ENCODE data around the gene C1QTNF5. TPM values are rescaled to one million over a fixed set of nuclear protein-coding genes. Genes with fewer than 3 reads are reported as not detected.

Gene C1QTNF5
- total RNA-seq, 5 donors from 2014 or later (not counting 1 experiment from before 2014, with no cell fraction given) = not detected

GRCh38 chr11:119373059-119373920 is 32.6 kb upstream of the C1QTNF5 start:
- Histone ChIP-seq H3K27me3 (replicated peaks in 1 of 2; ENCODE audit: control insufficient read depth in 2 of 2, extremely low read depth in 1 of 2, insufficient read depth in 2 of 2, low read length in 1 of 2) (peaks cover 0 to 47% of the 10 kb centered on the region in 2 experiments), H3K36me3 (ENCODE audit: control insufficient read depth in 2 of 2, extremely low read depth in 1 of 2, insufficient read depth in 1 of 2, low read length in 1 of 2) (no peaks in the 10 kb centered on the region), H3K27ac (ENCODE audit: low read length) (no peak overlapping the region), H3K4me1 (ENCODE audit: control insufficient read depth in 1 of 2, extremely low read depth in 1 of 2, insufficient read depth in 2 of 2, low read length in 2 of 2) (peaks cover 0 to 23% of the 10 kb centered on the region in 2 experiments), H3K9me3 (no peaks in the 10 kb centered on the region), H3K4me3 (ENCODE audit: control insufficient read depth in 1 of 2, extremely low read depth in 1 of 2, low read length in 1 of 2) (no peak overlapping the region)
- Mint-ChIP-seq H3K4me1 (peaks cover 6 to 14% (median 12%) of the 10 kb centered on the region in 3 donors), H3K36me3 (no peaks in the 10 kb centered on the region), H3K27me3 (peaks cover 12 to 17% of the 10 kb centered on the region in 2 donors), H3K4me3 (no peak overlapping the region), H3K27ac (no peak overlapping the region), H3K9me3 (no peaks in the 10 kb centered on the region)
- ChIA-PET POLR2A (interaction anchor here in 1 of 2 donors (0.5 kb wide), 1 partner anchor 120 kb away, joined by 3 read pairs; no protein-coding TSS in a partner anchor), CTCF (interaction anchor here (0.7 to 5.0 kb wide), 8 partner anchors 10 to 35 kb away, joined by 3 to 16 read pairs (median 3); no protein-coding TSS in a partner anchor)
- ATAC-seq (replicated peaks in 1 of 4) = peak in 2 of 4 experiments; percentile 20 to 43
- WGBS (ENCODE audit: insufficient coverage) = 77% methylated on average over 20 of the region's 23 CpGs
- no peak for DNase-seq

DNA sequence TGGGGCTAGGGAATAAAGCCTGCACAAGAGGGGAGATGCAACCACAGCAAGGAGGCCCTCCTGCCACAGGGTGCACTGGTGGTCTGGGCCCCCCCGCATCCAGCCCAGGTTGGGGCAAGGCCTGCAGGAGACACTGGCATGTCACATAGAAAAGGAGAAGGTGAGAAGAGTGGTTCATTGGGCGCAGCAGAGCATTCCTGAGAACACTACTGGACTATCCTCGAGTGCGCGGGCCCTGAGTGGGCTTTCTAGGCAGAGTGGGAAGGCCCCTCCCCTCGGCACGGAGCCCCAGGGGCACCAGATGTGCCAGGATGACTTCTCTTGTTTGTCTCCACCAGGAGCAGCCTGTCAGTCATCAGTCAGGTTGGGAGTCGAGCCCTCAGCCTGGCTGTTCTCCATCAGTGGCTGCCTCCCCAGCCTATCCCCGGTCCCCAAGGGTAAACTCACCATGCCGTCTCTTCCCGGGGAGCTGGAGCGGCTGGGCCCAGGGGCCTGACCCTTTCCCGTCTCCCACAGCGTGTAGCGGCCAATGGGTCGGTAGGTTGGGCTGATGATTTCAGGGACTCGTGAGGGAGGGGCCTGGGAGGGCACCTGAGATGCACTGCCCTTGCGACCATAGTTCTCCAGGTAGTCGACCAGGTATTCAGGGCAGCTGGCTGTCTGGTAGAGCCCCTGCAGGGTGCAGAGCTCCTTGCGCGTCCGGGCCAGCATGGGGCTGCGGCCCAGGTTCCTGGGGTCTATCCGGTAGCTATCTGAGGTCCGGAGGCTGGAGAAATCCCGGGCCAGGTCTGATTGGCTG is 31.8 kb upstream of the C1QTNF5 start:
- CTCF ChIA-PET = interaction anchor here (1.3 to 5.0 kb wide), 4 partner anchors 10 to 16 kb away, joined by 3 to 16 read pairs (median 4); no protein-coding TSS in a partner anchor
- ATAC-seq (replicated peaks in 1 of 4) = no peak
- Mint-ChIP-seq H3K27ac (no peak overlapping the region), H3K9me3 (no peaks in the 10 kb centered on the region), H3K4me1 (peaks cover 6 to 14% (median 12%) of the 10 kb centered on the region in 3 donors), H3K36me3 (no peaks in the 10 kb centered on the region), H3K4me3 (no peak overlapping the region), H3K27me3 (peaks cover 15 to 25% of the 10 kb centered on the region in 2 donors)
- POLR2A ChIA-PET = no interaction called here
- H3K4me1 ChIP-seq (ENCODE audit: control insufficient read depth in 1 of 2, extremely low read depth in 1 of 2, insufficient read depth in 2 of 2, low read length in 2 of 2) = peaks cover 0 to 23% of the 10 kb centered on the region in 2 experiments
- WGBS (ENCODE audit: insufficient coverage) = 91% methylated on average over 20 of the region's 26 CpGs
- H3K9me3 ChIP-seq = no peaks in the 10 kb centered on the region
- H3K27me3 ChIP-seq (replicated peaks in 1 of 2; ENCODE audit: control insufficient read depth in 2 of 2, extremely low read depth in 1 of 2, insufficient read depth in 2 of 2, low read length in 1 of 2) = peaks cover 0 to 53% of the 10 kb centered on the region in 2 experiments
- no peak overlapping the region for H3K27ac ChIP-seq (ENCODE audit: low read length)
- H3K4me3 ChIP-seq (ENCODE audit: control insufficient read depth in 1 of 2, extremely low read depth in 1 of 2, low read length in 1 of 2) = no peak overlapping the region
- no peak for DNase-seq
- no peaks in the 10 kb centered on the region for H3K36me3 ChIP-seq (ENCODE audit: control insufficient read depth in 2 of 2, extremely low read depth in 1 of 2, insufficient read depth in 1 of 2, low read length in 1 of 2)

DNA sequence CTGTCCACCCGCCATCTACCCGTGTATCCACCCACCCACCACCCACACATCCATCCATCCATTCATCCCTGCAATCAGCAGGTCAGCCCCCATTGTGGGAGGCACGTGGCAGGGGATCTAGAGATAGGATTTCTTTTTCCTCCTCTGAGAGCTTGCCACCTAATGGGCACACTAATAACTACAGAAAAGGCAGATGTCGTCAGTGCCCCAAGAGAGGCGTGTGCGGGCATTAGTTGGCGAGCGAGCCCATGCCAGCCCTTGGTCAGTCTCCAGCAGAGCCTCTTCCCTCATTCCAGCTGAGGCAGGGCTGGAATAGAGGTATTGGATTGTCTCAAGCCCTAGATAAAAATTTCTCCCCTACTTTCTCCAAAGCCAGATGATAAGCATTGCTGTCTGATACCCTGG is 31.1 kb upstream of the C1QTNF5 start:
- WGBS (ENCODE audit: insufficient coverage) = 75% methylated on average over 2 of the region's 8 CpGs
- no peaks in the 10 kb centered on the region for H3K36me3 Mint-ChIP-seq
- H3K27ac Mint-ChIP-seq = peak overlapping the region in 1 of 2 donors; percentile 60
- ChIA-PET CTCF (no interaction called here), POLR2A (no interaction called here)
- H3K4me1 ChIP-seq (ENCODE audit: control insufficient read depth in 1 of 2, extremely low read depth in 1 of 2, insufficient read depth in 2 of 2, low read length in 2 of 2) = peaks cover 0 to 23% of the 10 kb centered on the region in 2 experiments
- no peaks in the 10 kb centered on the region for H3K9me3 Mint-ChIP-seq
- no peak overlapping the region for H3K27ac ChIP-seq (ENCODE audit: low read length)
- H3K27me3 ChIP-seq (replicated peaks in 1 of 2; ENCODE audit: control insufficient read depth in 2 of 2, extremely low read depth in 1 of 2, insufficient read depth in 2 of 2, low read length in 1 of 2) = peaks cover 0 to 59% of the 10 kb centered on the region in 2 experiments
- no peaks in the 10 kb centered on the region for H3K9me3 ChIP-seq
- no peak for ATAC-seq (replicated peaks in 1 of 4)
- peaks cover 6 to 14% (median 12%) of the 10 kb centered on the region in 3 donors for H3K4me1 Mint-ChIP-seq
- peaks cover 22 to 32% of the 10 kb centered on the region in 2 donors for H3K27me3 Mint-ChIP-seq
- no peaks in the 10 kb centered on the region for H3K36me3 ChIP-seq (ENCODE audit: control insufficient read depth in 2 of 2, extremely low read depth in 1 of 2, insufficient read depth in 1 of 2, low read length in 1 of 2)
- no peak for DNase-seq
- H3K4me3 ChIP-seq (ENCODE audit: control insufficient read depth in 1 of 2, extremely low read depth in 1 of 2, low read length in 1 of 2) = no peak overlapping the region
- no peak overlapping the region for H3K4me3 Mint-ChIP-seq

- DNase-seq (no peak), ATAC-seq (replicated peaks in 1 of 4) (no peak)
- Histone ChIP-seq H3K4me3 (ENCODE audit: control insufficient read depth in 1 of 2, extremely low read depth in 1 of 2, low read length in 1 of 2) (no peak overlapping the region), H3K36me3 (ENCODE audit: control insufficient read depth in 2 of 2, extremely low read depth in 1 of 2, insufficient read depth in 1 of 2, low read length in 1 of 2) (no peaks in the 10 kb centered on the region), H3K27me3 (replicated peaks in 1 of 2; ENCODE audit: control insufficient read depth in 2 of 2, extremely low read depth in 1 of 2, insufficient read depth in 2 of 2, low read length in 1 of 2) (peaks cover 0 to 65% of the 10 kb centered on the region in 2 experiments), H3K4me1 (ENCODE audit: control insufficient read depth in 1 of 2, extremely low read depth in 1 of 2, insufficient read depth in 2 of 2, low read length in 2 of 2) (peaks cover 0 to 23% of the 10 kb centered on the region in 2 experiments), H3K9me3 (no peaks in the 10 kb centered on the region), H3K27ac (ENCODE audit: low read length) (no peak overlapping the region)
- CTCF ChIA-PET = interaction anchor here (0.5 to 1.6 kb wide), 2 partner anchors 15 to 25 kb away, joined by 4 to 16 read pairs; no protein-coding TSS in a partner anchor
- Mint-ChIP-seq H3K36me3 (no peaks in the 10 kb centered on the region), H3K27me3 (peaks cover 28 to 39% of the 10 kb centered on the region in 2 donors), H3K9me3 (no peaks in the 10 kb centered on the region), H3K4me3 (no peak overlapping the region), H3K4me1 (peaks cover 6 to 14% (median 12%) of the 10 kb centered on the region in 3 donors), H3K27ac (no peak overlapping the region)
- 95% methylated on average over 8 of the region's 8 CpGs for WGBS (ENCODE audit: insufficient coverage)
- POLR2A ChIA-PET = no interaction called here
Observed at GRCh38 chr11:119371067-119371601, 30.5 kb upstream of the C1QTNF5 start.

- peak in 8 of 35 experiments; percentile 9 to 40 (median 26) for DNase-seq
- Histone ChIP-seq H3K4me3 (ENCODE audit: control insufficient read depth in 1 of 2, extremely low read depth in 1 of 2, low read length in 1 of 2) (no peak overlapping the region), H3K36me3 (ENCODE audit: control insufficient read depth in 2 of 2, extremely low read depth in 1 of 2, insufficient read depth in 1 of 2, low read length in 1 of 2) (no peaks in the 10 kb centered on the region), H3K4me1 (ENCODE audit: control insufficient read depth in 1 of 2, extremely low read depth in 1 of 2, insufficient read depth in 2 of 2, low read length in 2 of 2) (peaks cover 0 to 23% of the 10 kb centered on the region in 2 experiments), H3K9me3 (no peaks in the 10 kb centered on the region), H3K27me3 (replicated peaks in 1 of 2; ENCODE audit: control insufficient read depth in 2 of 2, extremely low read depth in 1 of 2, insufficient read depth in 2 of 2, low read length in 1 of 2) (peaks cover under 1 to 67% of the 10 kb centered on the region in 2 experiments), H3K27ac (ENCODE audit: low read length) (no peak overlapping the region)
- Mint-ChIP-seq H3K36me3 (no peaks in the 10 kb centered on the region), H3K27ac (no peak overlapping the region), H3K9me3 (no peaks in the 10 kb centered on the region), H3K27me3 (peaks cover 31 to 44% of the 10 kb centered on the region in 2 donors), H3K4me3 (no peak overlapping the region), H3K4me1 (peaks cover 6 to 14% (median 12%) of the 10 kb centered on the region in 3 donors)
- CTCF ChIA-PET = interaction anchor here (0.5 to 1.7 kb wide), 3 partner anchors 10 to 25 kb away, joined by 4 to 16 read pairs (median 6); partner anchors contain the start of gene USP2 (in 1 of the 2)
- WGBS (ENCODE audit: insufficient coverage) = 81% methylated on average over 7 of the region's 8 CpGs
- peak in 2 of 4 experiments; percentile 45 to 73 for ATAC-seq (replicated peaks in 1 of 4)
- POLR2A ChIA-PET = no interaction called here
Observed at GRCh38 chr11:119370486-119371046, 29.9 kb upstream of the C1QTNF5 start.

Data from T-cell (primary cell).